Esophagus squamous epithelium (tissue), 5 donors: ENCODE data around the gene DDX59. TPM values are rescaled to one million over a fixed set of nuclear protein-coding genes. Genes with fewer than 3 reads are reported as not detected.

ENCODE experiments used
- DNase-seq: peaks from one replicate; lab custom pipeline; 2025; lab: John Stamatoyannopoulos, UW
- H3K27ac ChIP-seq, 4 donors: fragments of 200-600 bp; sonication (generic); one replicate each; pipeline ENCODE4 v1.5.1; 2016 to 2019; ENCODE audit warnings: mild to moderate bottlenecking in 1 of 4
- H3K27me3 ChIP-seq, 4 donors: fragments of 200-600 bp; sonication (generic); 1 replicate in 3 of 4; 2 replicates in 1 of 4; pipeline versions ENCODE4 v1.5.1 to v1.6.0; 2017 to 2021; ENCODE audit warnings: antibody characterized with exemption in 1 of 4
- H3K36me3 ChIP-seq, 3 donors: fragments of 200-600 bp; sonication (generic); one replicate each; pipeline ENCODE4 v1.5.1; 2016 to 2019
- H3K4me1 ChIP-seq, 3 donors: fragments of 200-600 bp; sonication (generic); one replicate each; pipeline ENCODE4 v1.5.1; 2017 to 2019
- H3K4me3 ChIP-seq, 4 donors: fragments of 200-600 bp; sonication (generic); 1 replicate in 3 of 4; 2 replicates in 1 of 4; pipeline ENCODE4 v1.5.1; 2016 to 2019; ENCODE audit warnings: mild to moderate bottlenecking in 2 of 4, moderate library complexity in 1 of 4
- H3K9me3 ChIP-seq, 3 donors: fragments of 200-600 bp; sonication (generic); one replicate each; pipeline ENCODE4 v1.5.1; 2016 to 2019
- CTCF ChIP-seq, 6 experiments: fragments of 450-650 bp in 4 of 6; fragments of 200-600 bp in 2 of 6; sonication (generic) in 2 of 6; IDR thresholded peaks; one replicate each; pipeline ENCODE4 v1.5.1; 2016 to 2019; ENCODE audit warnings: antibody characterized with exemption in 6 of 6, mild to moderate bottlenecking in 4 of 6, moderate library complexity in 4 of 6
- POLR2A ChIP-seq, 4 donors: fragments of 450-650 bp; IDR thresholded peaks; one replicate each; pipeline ENCODE4 v1.6.1; 2017; ENCODE audit warnings: antibody characterized with exemption in 4 of 4, mild to moderate bottlenecking in 4 of 4, moderate library complexity in 3 of 4
- WGBS, 2 donors: methylation state at CpG; one replicate each; pipeline ENCODE4 v1.1.5; 2018; 5-methylcytosine and 5-hydroxymethylcytosine counted together
- intact Hi-C: fragments of 100-400 bp; cut with DNase I; formaldehyde crosslinking; loops from one replicate; pipeline ENCODE4 v1.15.0; 2022
- total RNA-seq, 4 donors: library from RNA; depleted of rRNA; stranded (reverse); fragments of >200 nt; gene quantifications; one replicate each; pipeline ENCODE4 v1.1.0, GENCODE V29; 2016
- donor health status: DM: yes; HTN: yes; CAD: no.

Gene DDX59
- total RNA-seq, 4 donors from 2014 or later, result 10.2 to 16.8 (median 12.4) TPM

DNA sequence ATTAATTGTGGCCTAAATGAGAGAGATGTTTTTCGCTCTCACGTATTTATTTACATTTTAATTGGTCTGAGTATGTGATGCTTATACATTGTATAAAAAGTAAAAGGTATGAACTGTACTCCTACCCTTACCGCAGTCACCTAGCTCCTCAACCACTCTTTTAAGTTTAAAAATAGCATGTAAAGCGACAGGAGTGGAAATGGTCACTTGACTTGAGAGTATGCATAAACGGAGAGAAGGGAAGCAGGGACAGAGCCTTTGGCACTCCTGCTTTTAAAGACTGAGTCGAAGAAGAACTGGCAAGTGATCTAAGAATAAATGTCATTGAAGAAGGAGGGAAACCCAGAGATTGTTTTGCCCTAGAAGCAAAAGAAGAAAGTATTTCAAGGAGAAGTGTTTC lies 11.5 kb upstream of the DDX59 start:
- Histone ChIP-seq H3K4me3 (no peak overlapping the region), H3K4me1 (no peaks in the 10 kb centered on the region), H3K27me3 (no peaks in the 10 kb centered on the region), H3K27ac (no peak overlapping the region), H3K36me3 (no peaks in the 10 kb centered on the region), H3K9me3 (no peaks in the 10 kb centered on the region)
- intact Hi-C loops, result no loop called here
- WGBS, 2 donors, result 78 to 86% methylated on average over 6 of the region's 6 CpGs
- DNase-seq, result no peak
- TF ChIP-seq POLR2A (IDR thresholded peaks at IDR 0.05) (no peak), CTCF (IDR thresholded peaks at IDR 0.05) (no peak)

DNA sequence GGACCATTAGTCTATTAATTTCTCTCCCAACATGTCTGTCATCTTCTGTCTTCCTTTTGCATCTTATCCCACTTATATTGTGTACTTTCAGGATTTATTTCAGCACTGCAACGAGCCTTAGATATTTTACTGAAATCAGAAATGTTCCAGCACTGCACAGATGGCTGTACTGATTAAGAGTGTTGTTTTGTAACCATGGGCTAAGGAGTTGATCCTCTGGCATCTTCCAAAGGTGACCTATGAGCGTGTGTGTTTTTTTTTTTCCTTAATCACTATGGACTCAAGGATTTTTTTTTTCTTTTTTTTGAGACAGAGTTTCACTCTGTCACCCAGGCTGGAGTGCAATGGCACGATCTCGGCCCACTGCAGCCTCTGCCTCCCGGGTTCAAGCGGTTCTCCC lies 7.1 kb upstream of the DDX59 start:
- intact Hi-C loops, result no loop called here
- WGBS, 2 donors, result 86 to 89% methylated on average over 6 of the region's 6 CpGs
- Histone ChIP-seq H3K9me3 (no peaks in the 10 kb centered on the region), H3K27me3 (no peaks in the 10 kb centered on the region), H3K4me3 (no peak overlapping the region), H3K27ac (no peak overlapping the region), H3K36me3 (no peaks in the 10 kb centered on the region), H3K4me1 (peaks cover 0 to 18% (median 7%) of the 10 kb centered on the region in 3 donors)
- DNase-seq, result no peak
- TF ChIP-seq CTCF (IDR thresholded peaks at IDR 0.05) (no peak), POLR2A (IDR thresholded peaks at IDR 0.05) (no peak)

DNA sequence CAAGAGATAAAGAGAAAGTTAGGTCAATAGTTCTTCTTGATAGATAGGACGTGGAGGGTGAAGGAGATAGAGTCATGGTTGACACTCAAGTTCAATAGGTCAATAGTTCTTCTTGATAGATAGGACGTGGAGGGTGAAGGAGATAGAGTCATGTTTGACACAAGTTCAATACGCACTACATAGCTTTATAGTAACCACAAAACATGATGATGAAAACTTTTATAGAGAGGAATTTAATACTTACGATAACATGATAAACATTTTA lies 5.8 kb upstream of the DDX59 start:
- Histone ChIP-seq H3K27ac (no peak overlapping the region), H3K4me3 (no peak overlapping the region), H3K9me3 (no peaks in the 10 kb centered on the region), H3K36me3 (no peaks in the 10 kb centered on the region), H3K4me1 (peaks cover 4 to 28% (median 14%) of the 10 kb centered on the region in 3 donors), H3K27me3 (no peaks in the 10 kb centered on the region)
- WGBS, 2 donors, result 85 to 86% methylated on average over 4 of the region's 4 CpGs
- DNase-seq, result no peak
- intact Hi-C loops, result no loop called here
- TF ChIP-seq CTCF (IDR thresholded peaks at IDR 0.05) (no peak), POLR2A (IDR thresholded peaks at IDR 0.05) (no peak)

DNA sequence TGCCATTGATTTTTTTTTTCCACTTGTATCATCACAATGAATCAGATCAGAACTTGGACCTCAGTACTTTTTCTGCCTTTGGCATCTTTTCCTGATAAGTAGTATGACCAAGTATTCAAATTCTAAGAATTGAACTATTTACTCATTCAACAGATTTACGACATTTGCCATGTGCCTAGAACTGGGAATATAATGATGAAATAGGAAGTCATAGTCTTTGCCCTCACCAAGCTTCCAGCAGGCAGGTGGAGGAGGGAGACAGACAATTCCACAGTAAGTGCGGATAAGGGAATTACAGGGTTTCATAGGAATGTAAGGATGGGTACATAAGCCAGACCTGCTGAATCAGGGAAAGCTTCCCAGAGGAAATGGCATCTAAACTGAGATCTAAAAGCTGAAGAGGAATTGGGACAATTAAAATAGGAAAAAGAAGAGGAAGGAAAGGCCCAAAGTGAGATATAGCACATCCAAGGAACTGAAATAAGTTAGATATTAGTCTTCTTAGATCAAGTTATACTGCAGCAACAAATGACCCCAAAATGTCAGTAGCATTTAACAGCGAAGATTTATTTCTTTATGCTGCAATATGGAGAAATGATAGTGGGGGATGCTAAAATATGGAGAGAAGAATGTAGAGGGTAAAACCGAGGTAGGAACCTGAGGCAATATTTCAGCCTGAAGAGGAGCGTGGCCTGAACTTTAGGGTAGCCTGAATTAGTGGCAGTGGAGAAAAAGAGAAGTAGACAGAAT lies 5.3 kb upstream of the DDX59 start:
- DNase-seq, result no peak
- H3K27ac ChIP-seq, result peak overlapping the region; percentile 21 to 75 (median 60)
- intact Hi-C loops, result no loop called here
- H3K27me3 ChIP-seq, result no peaks in the 10 kb centered on the region
- H3K9me3 ChIP-seq, result no peaks in the 10 kb centered on the region
- 70 to 79% methylated on average over 5 of the region's 5 CpGs for WGBS, 2 donors
- no peak overlapping the region for H3K4me3 ChIP-seq
- TF ChIP-seq POLR2A (IDR thresholded peaks at IDR 0.05) (no peak), CTCF (IDR thresholded peaks at IDR 0.05) (no peak)
- no peaks in the 10 kb centered on the region for H3K36me3 ChIP-seq
- peaks cover 6 to 33% (median 15%) of the 10 kb centered on the region in 3 donors for H3K4me1 ChIP-seq

- DNase-seq, result no peak
- Histone ChIP-seq H3K4me1 (peaks cover 6 to 33% (median 15%) of the 10 kb centered on the region in 3 donors), H3K27ac (peak overlapping the region; percentile 45 to 75 (median 60)), H3K4me3 (no peak overlapping the region), H3K9me3 (no peaks in the 10 kb centered on the region), H3K36me3 (no peaks in the 10 kb centered on the region), H3K27me3 (no peaks in the 10 kb centered on the region)
- TF ChIP-seq POLR2A (IDR thresholded peaks at IDR 0.05), result no peak
- TF ChIP-seq CTCF (IDR thresholded peaks at IDR 0.05), result no peak
- 39 to 40% methylated on average over 4 of the region's 4 CpGs for WGBS, 2 donors
- intact Hi-C loops, result no loop called here
Observed at GRCh38 chr1:200673952-200674823, 4.5 kb upstream of the DDX59 start.
